ENCODE measurements around the gene GPR179. TPM values are rescaled to one million over a fixed set of nuclear protein-coding genes. Genes with fewer than 3 reads are reported as not detected.

The GPR179 gene
- total RNA-seq, 1 experiment from 2014 or later = 0.05 TPM

- CTCF ChIA-PET = no interaction called here
- no peak for TF ChIP-seq CTCF (IDR thresholded peaks at IDR 0.05; ENCODE audit: insufficient read depth in 1 of 2, low read depth in 1 of 2, low read length in 1 of 2, severe bottlenecking in 1 of 2, unreplicated experiment in 1 of 2)
Observed at GRCh38 chr17:38342886-38343607, 709 bp downstream of the GPR179 start.

DNA sequence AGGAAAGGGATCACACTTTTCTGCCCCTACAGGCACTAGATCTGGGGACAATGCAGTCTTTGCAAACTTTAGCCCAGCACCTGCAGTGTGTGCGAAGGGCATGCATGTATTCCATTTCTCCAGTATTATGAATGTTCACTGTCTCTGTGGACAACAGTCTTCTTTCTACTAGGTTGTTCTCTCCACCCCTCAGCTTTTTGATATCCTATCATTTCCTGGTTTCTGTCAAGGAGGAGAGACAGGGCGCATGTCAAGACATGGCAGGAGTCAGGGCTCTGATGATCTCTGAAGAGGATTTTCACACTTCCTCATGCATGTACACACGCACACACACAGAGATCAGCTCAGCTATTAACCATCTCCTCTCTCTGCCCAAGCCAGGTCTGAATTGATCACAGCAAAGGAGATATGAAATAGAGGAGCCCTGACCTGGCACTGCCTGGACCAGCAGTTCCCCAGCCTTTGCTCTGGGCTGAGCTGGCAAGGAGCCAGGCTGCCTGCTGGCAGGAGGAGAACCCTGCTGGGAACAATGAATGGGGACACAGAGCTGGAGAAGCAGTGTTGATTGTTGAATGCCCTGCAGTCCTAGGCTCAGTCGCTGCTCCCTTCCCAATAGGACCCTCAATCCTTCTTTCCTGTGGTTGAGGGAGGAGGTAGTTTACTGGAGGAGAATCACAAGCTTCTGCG is 2.6 kb downstream of the GPR179 start:
- DNase-seq = no peak
- no peak for TF ChIP-seq CTCF (IDR thresholded peaks at IDR 0.05; ENCODE audit: insufficient read depth in 1 of 2, low read depth in 1 of 2, low read length in 1 of 2, severe bottlenecking in 1 of 2, unreplicated experiment in 1 of 2)
- POLR2A ChIA-PET = no interaction called here
- Histone ChIP-seq H3K27me3 (replicated peaks; ENCODE audit: control insufficient read depth, insufficient read depth, low read length) (no peaks in the 10 kb centered on the region), H3K4me1 (peaks cover 4% of the 10 kb centered on the region; the same call in 1 of the 2 replicates), H3K4me3 (ENCODE audit: low read depth, low read length) (no peak overlapping the region), H3K36me3 (ENCODE audit: control insufficient read depth, insufficient read depth, low read length) (no peaks in the 10 kb centered on the region), H3K9me3 (no peaks in the 10 kb centered on the region)
- Mint-ChIP-seq H3K36me3 (ENCODE audit: insufficient read depth, unreplicated experiment) (no peaks in the 10 kb centered on the region), H3K27ac (ENCODE audit: unreplicated experiment) (no peak overlapping the region), H3K4me1 (ENCODE audit: low read depth, unreplicated experiment) (no peaks in the 10 kb centered on the region), H3K9me3 (ENCODE audit: unreplicated experiment) (no peaks in the 10 kb centered on the region), H3K4me3 (ENCODE audit: unreplicated experiment) (no peak overlapping the region), H3K27me3 (ENCODE audit: insufficient read depth, unreplicated experiment) (no peaks in the 10 kb centered on the region)
- intact Hi-C loops (cut with micrococcal nuclease; ENCODE audit: unreplicated experiment) = no loop called here
- no TSS peak for BruUV-seq (replicated peaks)
- CTCF ChIA-PET = interaction anchor here (0.6 to 0.8 kb wide), 2 partner anchors 16 to 217 kb away, joined by 7 to 12 read pairs; no protein-coding TSS in a partner anchor

More at GRCh38 chr17:38342886-38343607, 709 bp downstream of the GPR179 start:
- Mint-ChIP-seq H3K9me3 (ENCODE audit: unreplicated experiment) (no peaks in the 10 kb centered on the region), H3K4me3 (ENCODE audit: unreplicated experiment) (no peak overlapping the region), H3K36me3 (ENCODE audit: insufficient read depth, unreplicated experiment) (no peaks in the 10 kb centered on the region), H3K27me3 (ENCODE audit: insufficient read depth, unreplicated experiment) (no peaks in the 10 kb centered on the region), H3K27ac (ENCODE audit: unreplicated experiment) (no peak overlapping the region), H3K4me1 (ENCODE audit: low read depth, unreplicated experiment) (no peaks in the 10 kb centered on the region)
- intact Hi-C loops (cut with micrococcal nuclease; ENCODE audit: unreplicated experiment) = no loop called here
- Histone ChIP-seq H3K9me3 (no peaks in the 10 kb centered on the region), H3K4me1 (peaks cover 4% of the 10 kb centered on the region; the same call in 1 of the 2 replicates), H3K4me3 (ENCODE audit: low read depth, low read length) (no peak overlapping the region), H3K36me3 (ENCODE audit: control insufficient read depth, insufficient read depth, low read length) (no peaks in the 10 kb centered on the region), H3K27me3 (replicated peaks; ENCODE audit: control insufficient read depth, insufficient read depth, low read length) (no peaks in the 10 kb centered on the region)
- POLR2A ChIA-PET = no interaction called here
- DNase-seq = no peak
- BruUV-seq (replicated peaks) = no TSS peak

GRCh38 chr17:38339891-38340290 is 3.9 kb downstream of the GPR179 start:
- Mint-ChIP-seq H3K27ac (ENCODE audit: unreplicated experiment) (no peak overlapping the region), H3K27me3 (ENCODE audit: insufficient read depth, unreplicated experiment) (no peaks in the 10 kb centered on the region), H3K4me1 (ENCODE audit: low read depth, unreplicated experiment) (no peaks in the 10 kb centered on the region), H3K36me3 (ENCODE audit: insufficient read depth, unreplicated experiment) (no peaks in the 10 kb centered on the region), H3K4me3 (ENCODE audit: unreplicated experiment) (no peak overlapping the region), H3K9me3 (ENCODE audit: unreplicated experiment) (no peaks in the 10 kb centered on the region)
- H3K27me3 ChIP-seq (replicated peaks; ENCODE audit: control insufficient read depth, insufficient read depth, low read length) = no peaks in the 10 kb centered on the region
- H3K36me3 ChIP-seq (ENCODE audit: control insufficient read depth, insufficient read depth, low read length) = no peaks in the 10 kb centered on the region
- CTCF ChIA-PET = no interaction called here
- BruUV-seq (replicated peaks) = no TSS peak
- intact Hi-C loops (cut with micrococcal nuclease; ENCODE audit: unreplicated experiment) = no loop called here
- TF ChIP-seq CTCF (IDR thresholded peaks at IDR 0.05; ENCODE audit: insufficient read depth in 1 of 2, low read depth in 1 of 2, low read length in 1 of 2, severe bottlenecking in 1 of 2, unreplicated experiment in 1 of 2) = no peak
- POLR2A ChIA-PET = no interaction called here
- H3K4me1 ChIP-seq = peaks cover 4% of the 10 kb centered on the region; the same call in 1 of the 2 replicates
- no peak overlapping the region for H3K4me3 ChIP-seq (ENCODE audit: low read depth, low read length)
- H3K9me3 ChIP-seq = no peaks in the 10 kb centered on the region
- DNase-seq = no peak

Data from Caco-2 (cell line).